Measurements from ENCODE around the gene PRR23C. TPM values are rescaled to one million over a fixed set of nuclear protein-coding genes. Genes with fewer than 3 reads are reported as not detected.
"Not testable (repeated sequence)": the region's sequence is repeated elsewhere in the genome, so short reads cannot be mapped to it uniquely, and the experiment has no call there.

Gene PRR23C
- polyA plus RNA-seq, 2 of the 4 experiments (the other 2 are of a cell fraction), result not detected

- DNase-seq (ENCODE audit: low read depth in 1 of 2, low spot score in 1 of 2); CTCF ChIA-PET; H3K9me3 ChIP-seq; FAIRE-seq; H3K27ac ChIP-seq; H3K4me3 ChIP-seq; POLR2A ChIA-PET; H3K4me1 ChIP-seq; H3K4me2 ChIP-seq; ATAC-seq: not testable (repeated sequence)
These were observed 14.1 kb downstream of the PRR23C start for GRCh38 chr3:139030576-139030975.

GRCh38 chr3:139024968-139025367, 19.7 kb downstream of the PRR23C start:
- no peak overlapping the region for H3K27ac ChIP-seq
- no peak for FAIRE-seq
- no peak overlapping the region for H3K4me3 ChIP-seq
- 42% methylated on average over 2 of the region's 2 CpGs for WGBS (ENCODE audit: missing lambda C conversion rate)
- ChIA-PET POLR2A (no interaction called here), CTCF (no interaction called here)
- peak; percentile 52 for TF ChIP-seq MAFK (IDR thresholded peaks at IDR 0.05; ENCODE audit: partially characterized antibody)
- no peak for TF ChIP-seq EP300 (IDR thresholded peaks at IDR 0.05)
- H3K4me2 ChIP-seq, result no peak overlapping the region
- ATAC-seq, result no peak
- no peaks in the 10 kb centered on the region for H3K4me1 ChIP-seq
- H3K9me3 ChIP-seq, result no peaks in the 10 kb centered on the region
- DNase-seq (ENCODE audit: low read depth in 1 of 2, low spot score in 1 of 2), result no peak

GRCh38 chr3:139020868-139021234, 23.8 kb downstream of the PRR23C start, which contains the start of gene PRR23B:
Gene PRR23B (minus strand): TSS chr3:139020926. CDS start chr3:139020661, 265 bp downstream.
- DNase-seq (ENCODE audit: low read depth in 1 of 2, low spot score in 1 of 2), result peak in 1 of 2 experiments; percentile 12
- ChIA-PET CTCF (no interaction called here), POLR2A (no interaction called here)
- H3K4me2 ChIP-seq, result no peak within 1 kb of the TSS
- no peaks in the 10 kb centered on the region for H3K4me1 ChIP-seq
- H3K9me3 ChIP-seq, result no peaks in the 10 kb centered on the region
- ATAC-seq, result no peak
- FAIRE-seq, result no peak
- TF ChIP-seq RNF2 (IDR thresholded peaks at IDR 0.05; ENCODE audit: borderline replicate concordance, low read depth) (no peak), RAD21 (conservative IDR thresholded peaks at IDR 0.05 in 1 of 2, IDR thresholded peaks at IDR 0.05 in 1 of 2) (no peak), NFE2L2 (conservative IDR thresholded peaks at IDR 0.05; ENCODE audit: low read length) (no peak), MYC (IDR thresholded peaks at IDR 0.05; ENCODE audit: borderline replicate concordance, low read length) (no peak), E2F6 (IDR thresholded peaks at IDR 0.05; ENCODE audit: borderline replicate concordance, low read depth) (no peak), CHD4 (IDR thresholded peaks at IDR 0.05; ENCODE audit: borderline replicate concordance) (no peak), PHF8 (IDR thresholded peaks at IDR 0.05; ENCODE audit: borderline replicate concordance, low read depth) (no peak), SMC3 (IDR thresholded peaks at IDR 0.05) (no peak), JUNB (IDR thresholded peaks at IDR 0.05) (no peak), HOXA7 (CRISPR knock-in tag; IDR thresholded peaks at IDR 0.05) (no peak)
- H3K27ac ChIP-seq, result no peak within 1 kb of the TSS
- no peak within 1 kb of the TSS for H3K4me3 ChIP-seq
- WGBS (ENCODE audit: missing lambda C conversion rate), result 85% methylated on average over 19 of the region's 19 CpGs

GRCh38 chr3:139020036-139020867, 24.4 kb downstream of the PRR23C start:
- CTCF ChIA-PET, result no interaction called here
- DNase-seq (ENCODE audit: low read depth in 1 of 2, low spot score in 1 of 2), result no peak
- no peak overlapping the region for H3K4me3 ChIP-seq
- no peak overlapping the region for H3K4me2 ChIP-seq
- no peak for ATAC-seq
- 92% methylated on average over 34 of the region's 81 CpGs for WGBS (ENCODE audit: missing lambda C conversion rate)
- no peaks in the 10 kb centered on the region for H3K9me3 ChIP-seq
- no peaks in the 10 kb centered on the region for H3K4me1 ChIP-seq
- FAIRE-seq, result no peak
- no peak for TF ChIP-seq KDM5A (IDR thresholded peaks at IDR 0.05)
- no peak for TF ChIP-seq CBX8 (IDR thresholded peaks at IDR 0.05)
- TF ChIP-seq FOSB (CRISPR knock-in tag; IDR thresholded peaks at IDR 0.05), result no peak
- no peak for TF ChIP-seq CHD2 (IDR thresholded peaks at IDR 0.05; ENCODE audit: low read length, partially characterized antibody)
- no peak for TF ChIP-seq RARB (CRISPR knock-in tag; IDR thresholded peaks at IDR 0.05)
- TF ChIP-seq GATA3 (IDR thresholded peaks at IDR 0.05; ENCODE audit: borderline replicate concordance), result no peak
- no peak for TF ChIP-seq MAX (IDR thresholded peaks at IDR 0.05)
- no peak overlapping the region for H3K27ac ChIP-seq
- POLR2A ChIA-PET, result no interaction called here

Measured in A549 (cell line).